Stimulated activated CD8-positive, alpha-beta memory T cell treated with anti-CD3 and anti-CD28 coated beads, Interleukin-15, amount 100 ng/mL, for 24 hours (primary cell): ENCODE results near the gene KLB.

Source experiments
- DNase-seq: peaks from one replicate; pipeline ENCODE4 v3.0.0-alpha.2; 2020; ENCODE audit warnings: low read depth

The KLB gene

DNA sequence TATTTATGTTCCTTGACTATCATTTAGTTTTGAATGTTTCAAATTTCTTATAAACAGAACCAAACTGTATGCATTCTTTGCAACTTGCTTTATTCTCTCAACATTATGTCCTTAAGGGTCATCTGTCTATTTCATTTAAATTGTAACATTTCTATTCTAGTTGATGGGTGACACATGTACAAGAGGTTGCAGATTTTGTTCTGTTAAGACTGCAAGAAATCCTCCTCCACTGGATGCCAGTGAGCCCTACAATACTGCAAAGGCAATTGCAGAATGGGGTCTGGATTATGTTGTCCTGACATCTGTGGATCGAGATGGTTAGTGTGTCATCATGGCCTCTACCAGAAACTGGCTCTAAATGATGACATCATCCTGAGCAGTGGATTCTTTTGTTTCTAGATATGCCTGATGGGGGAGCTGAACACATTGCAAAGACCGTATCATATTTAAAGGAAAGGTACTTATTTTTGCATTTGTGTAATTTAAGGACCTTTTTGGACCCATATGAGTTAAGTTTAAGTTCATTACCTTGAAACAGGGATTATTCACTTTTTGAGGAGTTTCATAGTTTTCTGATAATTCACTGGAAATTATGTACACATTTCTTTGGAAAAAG is 58.3 kb downstream of the KLB start:
- no peak for DNase-seq

DNA sequence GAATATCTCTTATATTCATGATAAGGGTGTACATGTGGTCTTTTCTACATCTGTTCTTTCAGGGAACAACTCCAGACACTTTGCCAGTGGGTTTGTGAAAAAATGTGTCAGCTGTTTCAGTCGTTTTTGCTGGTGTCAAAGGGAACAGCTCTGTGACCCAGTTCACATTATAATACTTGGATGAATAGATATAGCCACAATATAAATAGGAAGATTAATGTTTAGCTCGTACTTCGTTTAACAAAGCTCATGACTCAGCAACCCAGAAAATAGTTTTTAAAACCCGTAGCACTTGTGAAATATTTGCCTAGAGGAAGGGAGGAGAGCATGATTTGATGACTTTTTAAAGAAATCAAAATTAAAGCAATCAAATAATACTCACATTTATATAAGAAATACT is 60.0 kb downstream of the KLB start:
- DNase-seq: no peak

DNA sequence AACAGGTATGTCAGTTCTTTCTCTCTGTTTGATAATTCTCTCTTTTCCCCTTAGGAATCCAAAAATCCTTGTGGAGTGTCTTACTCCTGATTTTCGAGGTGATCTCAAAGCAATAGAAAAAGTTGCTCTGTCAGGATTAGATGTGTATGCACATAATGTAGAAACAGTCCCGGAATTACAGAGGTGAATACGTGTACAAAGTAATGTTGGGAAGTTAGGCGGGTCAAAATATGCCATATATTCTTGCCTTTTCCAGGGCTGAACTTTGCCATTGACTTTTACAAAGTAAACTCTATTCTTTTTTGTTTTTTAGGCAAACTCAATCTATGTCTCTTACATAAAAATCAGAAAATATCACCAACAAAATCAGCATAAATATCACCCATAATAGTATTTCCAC is 60.7 kb downstream of the KLB start:
- no peak for DNase-seq

DNA sequence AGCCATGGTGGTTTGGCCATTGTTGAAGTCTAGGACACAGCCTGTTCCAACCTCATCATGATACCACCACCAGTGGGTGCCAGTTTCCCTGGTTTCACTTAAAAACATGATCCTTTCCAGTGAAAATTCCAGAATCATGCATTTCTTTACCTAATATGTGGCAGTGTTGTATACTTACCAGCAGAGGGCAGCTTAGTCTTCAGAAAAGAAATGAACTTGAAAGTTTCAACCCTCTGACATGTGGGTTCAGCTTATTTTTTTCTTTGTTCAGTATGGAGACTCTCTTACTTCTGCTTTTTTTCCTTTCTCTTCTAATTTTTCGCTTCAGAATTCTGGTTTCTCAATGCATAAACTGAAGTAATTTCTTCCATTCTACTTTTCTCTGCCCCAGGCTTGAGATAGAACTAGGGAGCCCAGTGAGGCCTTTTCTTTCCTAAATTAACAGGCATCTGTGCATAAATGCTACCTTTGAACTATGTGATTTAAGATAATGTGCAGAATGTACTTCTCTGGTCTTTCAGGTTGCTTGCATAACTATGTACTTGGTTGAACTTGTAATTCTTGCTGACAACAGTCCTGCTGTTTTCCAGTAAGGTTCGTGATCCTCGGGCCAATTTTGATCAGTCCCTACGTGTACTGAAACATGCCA is 62.8 kb downstream of the KLB start:
- DNase-seq: no peak

DNA sequence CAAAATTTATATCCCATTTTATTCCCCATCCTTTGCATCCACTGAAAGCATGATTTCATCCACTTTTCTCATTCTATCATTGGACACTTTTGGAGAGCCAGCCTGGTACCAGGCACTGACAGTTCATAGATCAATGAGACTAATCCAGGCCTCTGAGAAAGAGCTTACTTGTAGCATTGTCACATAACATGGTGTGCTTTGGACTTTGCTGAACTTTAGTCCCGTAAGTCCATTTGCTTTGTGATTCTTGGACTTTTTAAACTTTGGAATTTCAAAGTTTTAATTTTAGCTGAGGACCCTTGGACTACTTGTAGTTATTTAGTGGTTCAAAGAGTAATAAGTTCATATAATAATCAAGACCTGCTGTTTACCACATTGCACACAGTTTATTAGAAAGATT is 63.7 kb downstream of the KLB start:
- DNase-seq: no peak

DNA sequence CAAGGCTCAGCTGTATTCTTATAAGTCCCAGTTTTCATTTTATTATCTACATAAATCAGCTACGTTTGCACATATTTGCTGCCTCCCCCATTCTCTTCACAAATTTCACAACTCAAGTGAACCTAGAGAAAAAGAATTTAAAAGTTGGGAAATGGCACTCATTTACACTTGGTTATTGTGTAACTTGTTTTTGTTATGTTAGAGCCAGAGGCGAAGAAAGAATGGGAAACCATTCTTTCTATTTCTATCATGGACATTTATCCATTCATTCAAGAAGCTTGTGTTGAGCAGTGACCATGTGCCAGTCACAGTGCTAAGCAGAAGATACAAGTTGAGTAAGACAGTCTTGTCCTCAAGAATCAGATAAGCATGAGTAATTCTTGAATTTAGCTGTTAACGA is 65.7 kb downstream of the KLB start:
- DNase-seq: no peak

DNA sequence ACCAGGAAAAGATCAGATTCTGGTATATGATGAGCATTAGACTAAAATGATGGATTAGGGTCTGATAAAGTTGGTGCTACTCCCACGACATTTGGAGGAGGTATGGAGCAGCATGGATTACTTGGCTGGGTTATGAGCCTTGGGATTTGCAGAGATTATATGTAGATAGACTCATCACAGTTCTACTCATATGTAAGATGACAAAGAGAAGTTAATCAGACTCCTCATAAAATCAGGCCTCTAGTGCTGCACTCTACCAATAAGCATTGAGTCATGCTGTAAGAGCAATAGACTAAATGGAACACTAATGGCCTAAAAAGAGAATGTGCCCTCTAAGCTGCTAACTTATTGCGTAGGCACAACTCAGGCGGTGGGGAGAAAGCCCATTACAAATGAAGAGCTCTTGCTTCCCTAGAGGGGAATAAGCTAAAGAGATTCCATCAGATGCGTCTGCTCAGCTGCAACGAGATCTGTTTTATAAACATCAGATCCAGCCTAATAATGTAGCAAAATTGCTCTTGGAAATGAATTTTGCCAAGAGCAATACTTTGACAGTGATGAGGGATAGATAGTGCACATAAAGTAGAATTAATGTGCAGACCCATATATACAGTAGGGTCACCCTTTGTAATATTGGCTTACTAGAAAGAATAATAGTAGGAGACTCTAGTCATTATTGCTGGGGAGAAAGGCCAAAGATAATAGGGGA is 69.6 kb downstream of the KLB start:
- DNase-seq: no peak

DNA sequence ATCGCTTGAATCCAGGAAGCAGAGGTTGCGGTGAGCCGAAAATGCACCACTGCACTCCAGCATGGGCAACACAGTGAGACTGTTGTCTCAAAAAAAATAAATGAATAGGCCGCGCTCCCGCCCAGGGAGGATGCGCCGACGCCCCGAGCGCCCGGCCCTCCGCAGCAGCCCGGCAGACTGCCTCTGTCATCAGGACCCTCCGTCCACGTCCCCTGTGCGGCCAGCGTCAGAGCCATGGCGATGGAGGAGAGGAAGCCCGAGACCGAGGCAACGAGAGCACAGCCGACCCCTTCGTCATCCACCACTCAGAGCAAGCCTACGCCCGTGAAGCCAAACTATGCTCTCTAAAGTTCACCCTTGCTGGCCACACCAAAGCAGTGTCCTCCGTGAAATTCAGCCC is 73.5 kb downstream of the KLB start:
- DNase-seq: no peak

DNA sequence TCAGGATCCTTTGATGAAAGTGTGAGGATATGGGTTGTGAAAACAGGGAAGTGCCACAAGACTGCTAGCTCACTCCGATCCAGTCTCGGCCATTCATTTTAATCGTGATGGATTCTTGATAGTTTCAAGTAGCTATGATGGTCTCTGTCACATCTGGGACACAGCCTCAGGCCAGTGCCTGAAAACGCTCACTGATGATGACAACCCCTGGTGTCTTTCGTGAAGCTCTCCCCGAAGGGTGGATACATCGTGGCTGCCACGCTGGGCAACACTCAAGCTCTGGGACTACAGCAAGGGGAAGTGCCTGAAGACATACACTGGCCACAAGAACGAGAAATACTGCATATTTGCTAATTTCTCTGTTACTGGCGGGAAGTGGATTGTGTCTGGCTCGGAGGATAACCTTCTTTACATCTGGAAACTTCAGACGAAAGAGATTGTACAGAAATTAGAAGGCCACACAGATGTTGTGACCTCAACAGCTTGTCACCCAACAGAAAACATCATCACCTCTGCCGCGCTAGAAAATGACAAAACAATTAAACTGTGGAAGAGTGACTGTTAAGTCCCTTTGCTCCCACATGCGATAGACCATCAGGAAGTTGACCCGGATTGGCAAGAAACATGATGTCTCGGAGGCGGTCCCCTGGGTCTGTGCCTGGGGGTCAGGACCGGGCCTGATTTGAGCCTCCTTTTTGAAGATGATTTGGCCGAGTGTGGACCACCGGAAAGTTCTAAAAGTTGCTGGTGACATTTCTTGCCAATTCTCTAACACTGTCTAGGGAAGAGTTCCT is 74.4 kb downstream of the KLB start:
- no peak for DNase-seq

DNA sequence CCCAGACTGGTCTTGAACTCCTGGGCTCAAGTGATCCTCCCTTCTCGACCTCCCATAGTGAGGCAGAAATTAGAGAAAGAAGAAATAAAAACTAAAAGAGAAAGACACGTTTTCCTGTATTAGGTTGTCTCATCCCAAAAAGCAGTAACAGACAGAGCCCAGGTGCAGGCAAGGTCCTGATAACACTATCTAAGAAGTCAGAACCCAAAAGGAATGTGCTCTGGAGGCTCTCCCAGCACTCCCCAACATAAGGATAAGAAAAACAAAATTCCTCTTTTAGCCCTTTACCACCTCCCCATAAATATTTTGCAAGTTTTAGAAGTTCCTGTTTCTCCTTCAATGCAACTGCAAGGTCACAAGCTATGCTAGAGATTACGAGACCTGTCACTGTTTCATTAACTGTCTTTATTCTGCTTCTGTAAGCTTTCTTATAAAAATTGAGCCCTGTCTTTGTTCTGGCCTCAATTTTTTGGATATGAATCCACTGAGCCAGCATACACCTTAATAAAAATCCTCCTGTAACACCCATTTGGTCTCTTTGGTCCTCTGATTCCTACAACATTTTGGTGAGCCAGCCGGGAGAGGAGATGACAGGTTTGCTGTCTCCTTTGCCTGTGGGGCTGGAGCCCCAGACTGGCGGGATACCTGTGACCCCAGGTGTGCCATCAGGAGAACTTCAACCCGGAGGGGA is 78.0 kb downstream of the KLB start:
- no peak for DNase-seq

DNA sequence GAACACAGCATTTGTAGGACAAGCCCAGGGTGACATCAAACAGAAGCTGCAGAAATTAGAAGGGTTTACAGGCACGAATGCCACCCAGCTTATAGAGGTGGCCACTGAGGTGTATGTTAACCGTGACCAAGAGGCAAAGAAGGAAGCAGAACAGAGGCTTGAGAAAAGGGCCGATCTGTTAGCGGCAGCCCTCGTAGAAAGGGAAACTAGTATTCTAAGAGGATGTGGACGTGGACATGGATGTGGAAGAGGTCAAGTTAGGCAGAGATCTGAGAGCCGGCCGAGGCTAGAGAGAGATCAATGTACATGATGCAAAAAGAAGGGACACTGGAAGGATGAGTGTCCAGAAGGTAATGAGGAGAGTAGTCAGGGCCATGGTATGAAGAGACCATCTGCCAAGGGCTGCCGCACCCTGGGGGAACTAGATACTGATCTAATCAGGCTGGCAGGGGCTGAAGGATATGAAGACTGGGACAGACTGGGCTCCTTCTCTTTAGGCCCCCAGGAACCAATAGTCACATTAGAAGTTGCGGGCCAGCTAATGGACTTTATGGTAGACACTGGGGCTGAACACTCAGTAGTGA is 79.6 kb downstream of the KLB start:
- no peak for DNase-seq

DNA sequence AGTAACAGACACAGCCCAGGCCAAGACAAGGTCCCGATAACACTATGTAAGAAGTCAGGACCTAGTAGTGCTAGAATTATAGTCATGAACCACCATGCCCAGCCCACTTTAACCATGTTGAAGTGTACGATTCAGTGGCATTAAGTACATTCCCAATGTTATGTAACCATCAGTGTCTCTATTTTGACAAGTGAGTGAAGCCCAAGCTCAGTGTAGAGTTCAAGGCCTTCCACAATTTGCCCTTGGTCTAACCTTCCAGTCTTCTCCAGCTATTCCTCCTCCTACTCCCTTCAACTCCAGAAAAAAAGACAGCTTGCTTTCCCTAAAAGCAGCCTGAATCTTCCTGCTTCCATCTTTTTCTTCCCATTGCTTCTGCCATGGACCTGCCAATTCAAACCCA is 83.6 kb downstream of the KLB start:
- no peak for DNase-seq

DNA sequence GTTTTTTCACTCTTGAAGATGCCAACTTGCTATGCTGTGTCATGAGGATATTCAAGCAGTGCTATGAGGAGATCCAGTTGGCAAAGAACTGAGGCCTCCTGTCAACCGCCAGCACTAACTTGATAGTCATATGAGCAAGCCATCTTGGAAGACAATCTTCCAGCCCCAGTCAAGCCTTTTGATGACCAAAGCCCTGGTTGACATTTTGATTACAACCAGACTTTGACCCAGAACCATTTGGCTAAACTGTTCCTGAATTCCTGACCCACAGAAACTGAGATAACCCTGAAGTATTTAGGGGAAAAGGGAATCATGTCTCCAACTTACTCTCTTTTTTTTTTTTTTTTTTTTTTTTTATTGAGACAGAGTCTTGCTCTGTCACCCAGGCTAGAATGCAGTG is 87.6 kb downstream of the KLB start:
- DNase-seq: no peak

DNA sequence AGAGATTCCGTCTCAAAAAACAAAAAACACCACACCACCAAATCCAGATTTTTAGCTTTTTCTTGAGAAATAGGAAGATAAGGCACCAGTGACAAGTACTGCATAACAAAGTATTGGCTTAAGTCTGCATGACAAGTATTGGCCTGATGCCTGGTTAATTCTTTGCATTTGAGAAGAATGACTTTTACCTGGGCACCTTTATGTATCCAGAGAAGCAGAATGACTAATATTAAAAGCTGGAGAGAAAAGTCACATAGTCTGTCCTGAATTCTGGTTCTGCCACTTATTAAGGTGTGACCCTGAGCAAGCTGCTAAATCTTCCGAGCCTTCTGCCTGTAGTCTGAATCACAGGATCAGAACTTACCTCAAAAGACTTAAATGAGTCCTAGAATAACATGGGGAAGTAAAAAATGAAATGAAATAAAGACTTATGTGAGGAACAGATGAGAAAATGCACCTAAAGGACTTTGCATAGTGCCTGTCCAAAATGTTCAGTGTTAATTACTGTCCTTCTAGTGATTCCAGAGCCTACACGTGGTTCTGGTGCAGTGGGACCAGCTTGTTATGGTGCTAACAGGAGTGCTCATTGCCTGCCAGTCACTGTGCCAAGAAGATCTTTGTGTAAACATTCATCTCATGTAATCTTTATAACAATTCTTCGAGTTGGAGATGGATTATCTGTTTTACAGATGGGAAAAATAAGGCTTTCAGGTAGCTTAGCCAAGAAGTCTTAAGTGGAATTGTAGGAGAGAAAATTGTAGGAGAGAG is 88.9 kb downstream of the KLB start:
- no peak for DNase-seq

DNA sequence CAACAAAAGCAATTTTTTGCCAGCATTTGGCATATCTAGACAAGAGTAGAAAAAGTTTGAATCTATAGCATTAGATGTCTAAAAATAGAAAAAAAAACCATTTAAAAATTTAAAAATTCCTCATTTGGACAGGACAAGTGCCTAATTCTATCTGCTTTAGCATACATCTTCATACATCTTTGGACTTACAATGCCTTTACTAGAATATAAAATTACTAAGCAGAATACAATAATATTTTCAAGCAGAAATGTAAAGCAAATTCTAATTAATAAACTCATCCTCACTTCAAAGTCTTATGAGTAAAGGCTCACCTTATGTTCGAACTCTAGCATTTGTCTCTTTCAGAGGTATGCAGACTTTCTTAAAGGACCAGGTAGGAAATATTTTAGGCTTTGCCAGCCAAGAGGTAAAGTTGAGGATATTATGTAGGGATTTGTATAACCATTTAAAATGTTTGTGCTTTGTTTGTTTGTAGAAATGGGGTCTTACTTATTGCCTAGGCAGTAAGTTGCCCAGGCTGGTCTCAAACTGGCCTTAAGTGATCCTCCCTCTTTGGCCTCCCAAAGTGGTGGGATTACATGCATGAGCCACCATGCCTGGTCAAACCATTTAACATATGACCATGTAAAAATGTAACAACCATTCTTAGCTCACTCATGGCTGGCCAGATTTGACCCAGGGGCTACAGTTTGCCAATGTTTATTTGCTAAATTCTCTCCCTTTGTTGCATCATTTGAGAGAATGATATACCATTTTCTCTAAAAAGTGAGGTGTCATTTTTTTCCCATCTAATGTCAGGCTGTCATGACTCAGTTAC is 91.4 kb downstream of the KLB start:
- DNase-seq: no peak

DNA sequence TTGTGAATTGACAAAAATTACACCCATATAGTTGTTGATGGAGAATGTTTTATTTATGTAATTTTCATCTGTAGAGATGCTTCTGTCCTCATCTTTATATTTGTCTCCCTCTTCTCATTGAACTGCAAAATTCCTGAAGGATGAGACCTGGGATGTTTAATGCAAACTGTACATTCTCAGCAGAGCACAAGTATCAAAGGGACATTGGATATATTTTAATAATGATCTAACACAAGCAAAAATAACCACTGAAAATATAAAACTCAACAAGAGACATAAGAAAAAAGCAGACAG is 91.9 kb downstream of the KLB start:
- DNase-seq: no peak
